NCI-H1048 (cell line): ENCODE results near the gene ATP6V0A1.
"Not testable (repeated sequence)": the region's sequence is repeated elsewhere in the genome, so short reads cannot be mapped to it uniquely, and the experiment has no call there.

ENCODE experiments used
- DNase-seq: peaks from one replicate; lab custom pipeline; 2025; lab: John Stamatoyannopoulos, UW

ATP6V0A1 gene

GRCh38 chr17:42458497-42459255, at the start of gene ATP6V0A1:
Gene ATP6V0A1, plus strand, starts transcription at chr17:42458878. Its CDS starts 2,017 bp downstream, at chr17:42460895.
- DNase-seq: peak; percentile 78

- DNase-seq: no peak
Measured at GRCh38 chr17:42409523-42410318, 49.0 kb upstream of the ATP6V0A1 start.

- DNase-seq: no peak
Measured at GRCh38 chr17:42410319-42410685, 48.4 kb upstream of the ATP6V0A1 start.

- DNase-seq: no peak
Measured at GRCh38 chr17:42411361-42411760, 47.3 kb upstream of the ATP6V0A1 start.

GRCh38 chr17:42411905-42412679, 46.6 kb upstream of the ATP6V0A1 start:
- no peak for DNase-seq

- no peak for DNase-seq
Measured at GRCh38 chr17:42413464-42414040, 45.1 kb upstream of the ATP6V0A1 start.

GRCh38 chr17:42414704-42415409, 43.8 kb upstream of the ATP6V0A1 start:
- DNase-seq: no peak

GRCh38 chr17:42417981-42418380, 40.7 kb upstream of the ATP6V0A1 start:
- DNase-seq: not testable (repeated sequence)

- no peak for DNase-seq
Measured at GRCh38 chr17:42421136-42421506, 37.6 kb upstream of the ATP6V0A1 start.

GRCh38 chr17:42421507-42422338, 37.0 kb upstream of the ATP6V0A1 start:
- DNase-seq: no peak

- DNase-seq: no peak
Measured at GRCh38 chr17:42422412-42422957, 36.2 kb upstream of the ATP6V0A1 start.

- DNase-seq: peak; percentile 54
Measured at GRCh38 chr17:42422958-42423712, 35.5 kb upstream of the ATP6V0A1 start, which contains the start of gene CAVIN1. Gene CAVIN1, minus strand, starts transcription at chr17:42423256. Its CDS starts 159 bp downstream, at chr17:42423097.

- DNase-seq: no peak
Measured at GRCh38 chr17:42423766-42424165, 34.9 kb upstream of the ATP6V0A1 start.

GRCh38 chr17:42424991-42425610, 33.6 kb upstream of the ATP6V0A1 start:
- DNase-seq: no peak

GRCh38 chr17:42428141-42428944, 30.3 kb upstream of the ATP6V0A1 start:
- no peak for DNase-seq

- DNase-seq: no peak
Measured at GRCh38 chr17:42429726-42430447, 28.8 kb upstream of the ATP6V0A1 start.

- DNase-seq: no peak
Measured at GRCh38 chr17:42431758-42432161, 26.9 kb upstream of the ATP6V0A1 start.
